Activated B cell treated with CpG ODN at 0.5 μM for 24 hours (primary cell): ENCODE results near the gene RBKS. TPM values are rescaled to one million over a fixed set of nuclear protein-coding genes. Genes with fewer than 3 reads are reported as not detected.
"Not testable (repeated sequence)": the region's sequence is repeated elsewhere in the genome, so short reads cannot be mapped to it uniquely, and the experiment has no call there.

ENCODE experiments used
- ATAC-seq: fragments of 200-7000 bp; cut with Tn5 transposase; one replicate; pipeline ENCODE4 v1.10.0; 2021; ENCODE audit warnings: low read depth, mild to moderate bottlenecking, moderate library complexity
- CTCF ChIA-PET: fragments of 350-600 bp; sonication (Branson Sonifier 250); formaldehyde crosslinking; loops from one replicate; lab custom pipeline; 2021; ENCODE audit warnings: antibody characterized with exemption; lab: Charles Lee
- POLR2A ChIA-PET: fragments of 350-600 bp; sonication (Branson Sonifier 250); formaldehyde crosslinking; loops from one replicate; lab custom pipeline; 2021; ENCODE audit warnings: antibody characterized with exemption; lab: Charles Lee
- DNase-seq: peaks from one replicate; pipeline ENCODE4 v3.0.0; 2022
- H3K27ac Mint-ChIP-seq: one replicate; pipeline ENCODE4 v1.8.0; 2020; ENCODE audit warnings: mixed read lengths
- H3K27me3 Mint-ChIP-seq: one replicate; pipeline ENCODE4 v1.8.0; 2021; ENCODE audit warnings: mixed read lengths
- H3K36me3 Mint-ChIP-seq: one replicate; pipeline ENCODE4 v1.8.0; 2021; ENCODE audit warnings: low read depth, mixed read lengths
- H3K4me1 Mint-ChIP-seq: one replicate; pipeline ENCODE4 v1.8.0; 2021; ENCODE audit warnings: mixed read lengths
- H3K4me3 Mint-ChIP-seq: one replicate; pipeline ENCODE4 v1.8.0; 2020; ENCODE audit warnings: mild to moderate bottlenecking, mixed read lengths
- H3K9me3 Mint-ChIP-seq: one replicate; pipeline ENCODE4 v1.8.0; 2020; ENCODE audit warnings: mixed read lengths
- CTCF ChIP-seq: fragments of 200-600 bp; IDR thresholded peaks from one replicate; pipeline ENCODE4 v1.8.0; 2022; ENCODE audit warnings: antibody characterized with exemption, mild to moderate bottlenecking
- intact Hi-C: fragments of 100-400 bp; cut with micrococcal nuclease; formaldehyde crosslinking; loops from one replicate; pipeline ENCODE4 v1.15.1; 2024
- total RNA-seq: library from RNA; stranded (reverse); gene quantifications from 2 replicates; pipeline ENCODE4 v1.2.3, GENCODE V29; 2022

Gene RBKS
- total RNA-seq, 1 donor from 2014 or later, result 3.1 TPM

GRCh38 chr2:27873091-27873490 lies 17.1 kb downstream of the RBKS start:
- Mint-ChIP-seq H3K4me1 (no peaks in the 10 kb centered on the region), H3K36me3 (peaks cover 5% of the 10 kb centered on the region), H3K9me3 (peaks cover 13% of the 10 kb centered on the region), H3K4me3 (no peak overlapping the region), H3K27me3 (no peaks in the 10 kb centered on the region), H3K27ac (no peak overlapping the region)
- DNase-seq (no peak), ATAC-seq (no peak)
- intact Hi-C loops, result no loop called here
- TF ChIP-seq CTCF, result no peak
- ChIA-PET CTCF (interaction anchor here (0.9 kb wide), 1 partner anchor 11 kb away, joined by 3 read pairs; no protein-coding TSS in a partner anchor), POLR2A (no interaction called here)

GRCh38 chr2:27871802-27872201 lies 18.4 kb downstream of the RBKS start:
- TF ChIP-seq CTCF, result no peak
- Mint-ChIP-seq H3K27me3 (no peaks in the 10 kb centered on the region), H3K9me3 (peaks cover 5% of the 10 kb centered on the region), H3K4me3 (no peak overlapping the region), H3K4me1 (no peaks in the 10 kb centered on the region), H3K27ac (no peak overlapping the region), H3K36me3 (peaks cover 5% of the 10 kb centered on the region)
- ATAC-seq, result no peak
- CTCF ChIA-PET, result no interaction called here
- intact Hi-C loops, result no loop called here
- POLR2A ChIA-PET, result no interaction called here
- DNase-seq, result no peak

- ChIA-PET CTCF (no interaction called here), POLR2A (no interaction called here)
- intact Hi-C loops, result no loop called here
- H3K4me3 Mint-ChIP-seq, result no peak overlapping the region
- peaks cover 3% of the 10 kb centered on the region for H3K27me3 Mint-ChIP-seq
- DNase-seq (no peak), ATAC-seq (no peak)
- H3K9me3 Mint-ChIP-seq, result peaks cover 1% of the 10 kb centered on the region
- no peak for TF ChIP-seq CTCF
- no peaks in the 10 kb centered on the region for H3K4me1 Mint-ChIP-seq
- H3K27ac Mint-ChIP-seq, result no peak overlapping the region
- H3K36me3 Mint-ChIP-seq, result peaks cover 2% of the 10 kb centered on the region
These were observed 19.5 kb downstream of the RBKS start for GRCh38 chr2:27870724-27871123.

- Mint-ChIP-seq H3K27ac (no peak overlapping the region), H3K27me3 (peaks cover 3% of the 10 kb centered on the region), H3K4me3 (no peak overlapping the region), H3K36me3 (no peaks in the 10 kb centered on the region), H3K9me3 (no peaks in the 10 kb centered on the region), H3K4me1 (no peaks in the 10 kb centered on the region)
- no peak for TF ChIP-seq CTCF
- ATAC-seq (no peak), DNase-seq (no peak)
- ChIA-PET POLR2A (no interaction called here), CTCF (no interaction called here)
- intact Hi-C loops, result no loop called here
These were observed 20.4 kb downstream of the RBKS start for GRCh38 chr2:27869763-27870162.

- TF ChIP-seq CTCF, result no peak
- H3K27ac Mint-ChIP-seq, result no peak overlapping the region
- POLR2A ChIA-PET, result no interaction called here
- DNase-seq, result no peak
- peaks cover 3% of the 10 kb centered on the region for H3K27me3 Mint-ChIP-seq
- CTCF ChIA-PET, result no interaction called here
- no peak for ATAC-seq
- H3K36me3 Mint-ChIP-seq, result no peaks in the 10 kb centered on the region
- H3K4me3 Mint-ChIP-seq, result no peak overlapping the region
- no peaks in the 10 kb centered on the region for H3K9me3 Mint-ChIP-seq
- intact Hi-C loops, result no loop called here
- H3K4me1 Mint-ChIP-seq, result no peaks in the 10 kb centered on the region
These were observed 23.9 kb downstream of the RBKS start for GRCh38 chr2:27866237-27866636.

- H3K27ac Mint-ChIP-seq, H3K9me3 Mint-ChIP-seq, H3K4me1 Mint-ChIP-seq, ATAC-seq, intact Hi-C loops, POLR2A ChIA-PET, H3K27me3 Mint-ChIP-seq, DNase-seq, CTCF ChIA-PET, H3K36me3 Mint-ChIP-seq, H3K4me3 Mint-ChIP-seq: not testable (repeated sequence)
These were observed 26.2 kb downstream of the RBKS start for GRCh38 chr2:27863955-27864354.
